Coronary artery (tissue), 2 donors: ENCODE measurements around the gene FAT1.
A peak's percentile ranks its signal among the peaks of the same experiment; 100 is the strongest.

Experiments used
- DNase-seq: peaks from one replicate; pipeline ENCODE4 v3.0.0-alpha.2; 2017; ENCODE audit warnings: low spot score
- H3K27ac ChIP-seq, 2 donors: fragments of 200-600 bp; sonication (generic); one replicate each; pipeline ENCODE4 v1.5.1; 2016 to 2019
- H3K4me3 ChIP-seq: fragments of 200-600 bp; sonication (generic); 2 replicates; pipeline ENCODE4 v1.5.1; 2016; ENCODE audit warnings: mild to moderate bottlenecking, moderate library complexity
- TF ChIP-seq, protein P1 (sequence below): fragments of 200-600 bp; sonication (generic); IDR thresholded peaks from one replicate; pipeline ENCODE4 v1.5.1; 2019; ENCODE audit warnings: antibody characterized with exemption

The FAT1 gene

DNA sequence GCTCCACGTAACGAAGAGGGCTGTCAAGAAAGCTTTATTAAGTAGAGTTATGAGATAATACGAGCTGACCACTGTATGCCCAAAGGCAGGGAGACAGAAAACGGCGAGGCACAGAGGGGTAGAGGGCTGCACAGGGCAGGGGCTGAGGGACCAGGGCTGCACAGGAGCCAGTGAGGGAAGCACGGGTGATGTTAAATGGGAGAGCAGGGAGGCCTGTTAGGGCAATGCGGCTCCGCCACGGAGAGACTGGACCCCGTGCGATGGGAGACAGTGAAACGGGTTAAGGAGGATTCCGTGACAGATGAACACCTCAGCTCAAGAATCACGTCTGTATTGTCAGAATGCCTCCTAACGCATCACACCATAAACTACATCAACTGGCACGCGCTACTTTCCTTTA, 25.1 kb downstream of the FAT1 start:
- TF ChIP-seq, protein P1, sequence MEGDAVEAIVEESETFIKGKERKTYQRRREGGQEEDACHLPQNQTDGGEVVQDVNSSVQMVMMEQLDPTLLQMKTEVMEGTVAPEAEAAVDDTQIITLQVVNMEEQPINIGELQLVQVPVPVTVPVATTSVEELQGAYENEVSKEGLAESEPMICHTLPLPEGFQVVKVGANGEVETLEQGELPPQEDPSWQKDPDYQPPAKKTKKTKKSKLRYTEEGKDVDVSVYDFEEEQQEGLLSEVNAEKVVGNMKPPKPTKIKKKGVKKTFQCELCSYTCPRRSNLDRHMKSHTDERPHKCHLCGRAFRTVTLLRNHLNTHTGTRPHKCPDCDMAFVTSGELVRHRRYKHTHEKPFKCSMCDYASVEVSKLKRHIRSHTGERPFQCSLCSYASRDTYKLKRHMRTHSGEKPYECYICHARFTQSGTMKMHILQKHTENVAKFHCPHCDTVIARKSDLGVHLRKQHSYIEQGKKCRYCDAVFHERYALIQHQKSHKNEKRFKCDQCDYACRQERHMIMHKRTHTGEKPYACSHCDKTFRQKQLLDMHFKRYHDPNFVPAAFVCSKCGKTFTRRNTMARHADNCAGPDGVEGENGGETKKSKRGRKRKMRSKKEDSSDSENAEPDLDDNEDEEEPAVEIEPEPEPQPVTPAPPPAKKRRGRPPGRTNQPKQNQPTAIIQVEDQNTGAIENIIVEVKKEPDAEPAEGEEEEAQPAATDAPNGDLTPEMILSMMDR = no peak
- DNase-seq = no peak
- Histone ChIP-seq H3K27ac (peak overlapping the region in 1 of 2 donors; percentile 12), H3K4me3 (no peak overlapping the region)

DNA sequence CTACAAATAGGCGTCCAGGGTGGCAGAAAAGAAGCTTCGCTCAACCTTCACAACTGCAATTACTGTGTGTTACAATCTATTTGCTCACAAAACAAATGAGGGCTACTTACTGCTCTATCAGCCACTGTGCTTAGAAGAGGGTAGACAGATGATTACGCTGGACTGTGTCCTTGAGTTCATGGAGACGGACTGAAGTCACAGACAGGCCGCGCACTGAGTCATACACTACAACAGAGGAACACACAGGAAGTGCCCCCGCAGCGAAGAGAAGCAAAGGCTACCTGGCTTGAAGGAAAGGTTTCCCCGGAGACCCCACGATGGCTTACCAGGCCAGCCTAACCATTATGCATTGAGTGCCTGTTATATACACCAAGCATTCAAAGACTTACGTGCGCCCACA, 25.6 kb downstream of the FAT1 start:
- Histone ChIP-seq H3K27ac (no peak overlapping the region), H3K4me3 (no peak overlapping the region)
- no peak for DNase-seq
- TF ChIP-seq, protein P1 = no peak

DNA sequence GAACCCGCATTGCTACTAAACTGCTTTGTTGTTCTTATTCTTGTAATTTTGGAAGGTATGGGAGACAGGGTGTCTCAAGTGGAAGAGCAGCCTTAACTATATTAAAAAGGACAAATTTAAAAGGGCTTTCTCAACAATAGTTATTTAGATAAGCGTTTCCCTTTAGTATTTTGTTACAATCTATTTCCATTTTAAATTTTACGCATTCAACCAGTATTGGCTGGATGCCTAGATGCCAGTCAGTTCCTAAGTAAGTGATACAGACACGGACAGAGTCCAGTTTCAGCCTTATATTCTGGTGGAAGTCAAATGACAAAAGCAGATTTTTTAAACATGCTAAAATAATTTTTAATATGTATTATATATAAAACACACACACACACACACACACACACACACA, 28.3 kb downstream of the FAT1 start:
- H3K4me3 ChIP-seq = no peak overlapping the region
- TF ChIP-seq, protein P1 = no peak
- no peak for DNase-seq
- H3K27ac ChIP-seq = peak overlapping the region; percentile 29 to 40

DNA sequence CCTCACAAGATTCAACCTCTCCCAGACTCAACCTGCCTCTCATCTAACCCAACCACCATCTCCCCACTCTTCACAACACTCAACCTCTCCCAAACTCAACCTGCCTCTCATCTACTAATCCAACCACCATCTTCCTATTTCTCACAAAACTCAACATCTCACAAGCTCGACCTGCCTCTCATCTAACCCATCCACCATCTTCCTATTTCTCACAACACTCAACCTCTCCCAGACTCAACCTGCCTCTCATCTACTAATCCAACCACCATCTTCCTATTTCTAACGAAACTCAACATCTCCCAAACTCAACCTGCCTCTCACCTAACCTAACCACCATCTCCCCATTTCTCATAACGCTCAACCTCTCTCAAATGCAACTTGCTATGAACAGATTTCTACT, 29.8 kb downstream of the FAT1 start:
- TF ChIP-seq, protein P1 = no peak
- DNase-seq = no peak
- peak overlapping the region; percentile 60 to 83 for H3K27ac ChIP-seq
- peak overlapping the region; percentile 14 for H3K4me3 ChIP-seq

DNA sequence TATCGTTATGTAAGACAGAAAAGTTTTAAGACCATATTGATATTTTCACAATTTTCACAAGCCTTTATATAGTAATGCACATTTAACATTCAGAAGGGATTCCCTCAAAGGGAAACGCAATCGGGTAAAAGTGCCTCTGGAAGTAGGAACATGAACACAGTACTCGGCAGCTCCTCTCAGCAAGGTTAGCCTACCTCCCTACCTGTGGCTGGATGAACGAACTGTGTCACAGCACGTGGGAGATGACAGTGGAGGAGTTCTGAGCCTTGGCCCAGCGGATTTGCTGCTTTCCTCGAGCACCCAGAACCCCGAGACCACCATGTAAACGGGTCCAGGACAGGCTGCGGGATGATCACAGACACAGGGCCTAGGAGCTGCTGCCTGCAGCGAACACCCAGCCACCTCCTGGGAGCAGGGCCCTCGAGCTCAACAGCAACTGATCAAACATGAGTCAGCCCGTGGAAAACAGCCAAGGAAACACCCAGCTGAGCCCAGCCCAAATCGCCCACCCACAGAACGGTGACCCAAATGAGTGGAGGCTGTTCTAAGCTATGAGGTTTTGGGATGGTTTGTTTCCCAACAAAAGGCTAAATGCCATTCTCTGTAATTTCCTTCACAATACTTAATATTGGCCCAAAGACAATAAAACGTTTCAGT, 30.4 kb downstream of the FAT1 start:
- Histone ChIP-seq H3K4me3 (peak overlapping the region; percentile 14), H3K27ac (peak overlapping the region; percentile 60 to 83)
- DNase-seq = peak; percentile 92

DNA sequence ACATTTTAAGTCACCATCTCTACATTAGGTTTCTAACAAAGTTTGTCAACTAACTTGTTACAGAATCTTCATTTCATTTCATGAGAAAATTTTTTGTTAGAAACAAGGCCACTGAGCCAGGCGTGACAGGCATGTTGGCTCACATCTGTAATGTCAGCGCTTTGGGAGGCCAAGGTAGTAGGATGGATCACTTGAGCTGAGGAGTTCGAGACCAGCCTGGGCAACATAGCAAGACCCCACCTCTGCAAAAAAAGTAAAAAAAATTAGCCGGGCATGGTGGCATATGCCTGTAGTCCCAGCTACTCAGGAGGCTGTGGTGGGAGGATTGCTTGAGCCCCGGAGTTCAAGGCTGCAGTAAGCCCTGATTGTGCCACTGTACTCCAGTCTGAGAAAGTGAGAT, 32.3 kb downstream of the FAT1 start:
- H3K4me3 ChIP-seq = no peak overlapping the region
- DNase-seq = no peak
- H3K27ac ChIP-seq = no peak overlapping the region
- TF ChIP-seq, protein P1 = no peak

More for the DNA sequence above, 30.4 kb downstream of the FAT1 start:
- TF ChIP-seq, protein P1 = no peak

DNA sequence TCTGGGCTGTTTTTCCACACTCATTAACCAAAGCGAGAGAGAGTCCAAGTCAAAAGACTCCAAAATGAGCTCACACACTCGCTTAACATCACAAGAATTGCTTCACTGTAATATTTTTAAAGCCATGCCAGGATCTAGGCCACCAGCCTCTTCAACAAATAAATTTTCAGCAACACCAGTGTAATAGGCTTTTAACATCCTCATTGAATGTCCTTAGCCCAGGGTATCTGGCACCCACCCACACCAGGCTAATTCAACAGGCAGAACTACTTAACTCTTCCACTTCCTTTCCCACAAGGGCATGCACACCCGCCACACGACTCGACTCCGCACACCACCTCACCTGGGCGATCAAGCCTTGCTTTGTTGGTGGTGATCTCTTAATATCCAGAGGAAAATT, 34.2 kb downstream of the FAT1 start:
- Histone ChIP-seq H3K27ac (peak overlapping the region in 1 of 2 donors; percentile 35), H3K4me3 (no peak overlapping the region)
- DNase-seq = no peak
- TF ChIP-seq, protein P1 = no peak
